GM21360 (cell line): ENCODE data around the gene SETD3.

ENCODE experiments used
- ATAC-seq: cut with Tn5 transposase; IDR thresholded peaks from one replicate; pipeline ENCODE4 v1.9.1; 2021; ENCODE audit warnings: mild to moderate bottlenecking, moderate library complexity; ENCODE audit not compliant: unreplicated experiment

The SETD3 gene

DNA sequence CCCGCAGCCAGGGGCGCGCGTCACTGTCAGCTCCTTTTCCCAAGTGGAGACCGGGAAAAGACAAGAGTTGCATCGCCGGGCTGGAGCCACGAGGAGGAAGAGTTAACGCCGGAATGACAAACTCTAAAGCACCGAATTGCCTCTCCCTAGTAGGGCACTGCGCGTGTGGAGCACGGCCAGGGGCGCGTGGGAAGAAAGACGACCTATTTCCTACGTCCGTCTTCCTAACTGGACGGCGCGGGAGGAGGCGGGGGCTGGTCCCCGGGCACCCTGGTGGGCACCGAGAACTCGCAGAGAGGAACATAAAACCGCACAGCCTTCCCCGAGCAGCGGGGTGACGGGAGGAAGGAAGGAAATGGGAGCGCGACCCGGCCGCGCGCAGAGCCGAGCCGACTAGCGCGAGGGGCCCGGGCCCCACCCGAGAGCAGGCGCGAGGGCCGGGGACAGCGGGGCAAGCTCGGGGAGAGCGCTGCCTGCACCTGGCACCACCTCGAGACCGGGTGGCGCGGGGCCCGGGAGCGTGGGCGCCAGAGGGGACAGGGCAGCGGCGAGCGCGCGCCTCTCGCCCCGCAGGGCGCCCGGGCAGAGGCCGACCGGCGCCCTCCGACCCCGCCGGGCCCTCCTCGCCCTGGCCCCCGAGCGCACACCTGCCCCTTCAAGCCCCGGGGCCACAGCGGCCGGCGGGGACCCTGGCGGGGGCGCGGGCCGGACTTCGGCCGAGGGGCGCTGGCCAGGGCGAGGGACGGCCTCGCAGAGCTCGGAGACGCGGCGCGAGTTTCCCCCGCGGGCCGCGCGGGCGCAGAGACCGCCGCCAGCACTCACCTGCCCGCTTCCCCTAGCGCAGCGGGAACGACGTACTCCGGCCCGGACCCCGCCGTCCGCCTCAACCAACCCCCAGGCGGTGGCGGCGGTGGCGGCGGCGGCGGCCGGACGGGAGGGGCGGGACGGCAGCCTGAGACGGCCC is at the start of gene SETD3:
SETD3 (minus strand) TSS at position 954 of the 964 bp plus-strand sequence. CDS start 15,054 bp downstream, outside the sequence.
- peak; percentile 4 for ATAC-seq

- no peak for ATAC-seq
Measured at GRCh38 chr14:99529899-99530298, 49.2 kb upstream of the SETD3 start.

DNA sequence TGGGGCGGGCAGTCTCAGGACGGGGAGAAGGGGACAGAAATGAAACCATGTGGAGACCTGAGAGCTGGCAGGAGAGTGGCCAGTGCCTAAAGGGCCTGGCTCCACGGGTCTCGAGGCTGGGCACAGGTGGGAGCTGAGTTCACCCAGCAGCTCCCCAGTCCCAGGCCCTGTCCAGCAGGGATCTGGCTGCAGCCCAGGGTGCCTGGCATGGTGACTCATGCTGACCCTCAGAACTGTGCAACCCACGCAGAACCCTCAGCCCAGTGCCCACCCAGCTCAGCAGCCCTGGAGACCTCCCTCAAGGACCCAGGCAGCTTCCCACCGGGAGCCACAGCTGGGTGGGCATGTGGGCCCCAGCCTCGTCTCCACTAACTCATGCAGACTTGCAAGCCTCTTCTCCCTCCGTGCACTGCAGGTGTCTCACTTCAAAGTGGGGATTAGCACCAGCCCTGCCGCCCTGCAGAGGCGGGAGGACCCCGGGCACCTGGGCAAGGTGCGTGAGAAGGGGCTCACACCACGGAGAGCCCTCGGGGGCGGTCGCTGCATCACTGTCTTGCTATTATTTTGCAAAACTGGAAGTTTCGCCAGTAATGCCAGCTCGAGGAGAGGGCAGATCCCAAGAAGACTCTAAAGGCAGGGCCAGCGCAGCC is 46.9 kb upstream of the SETD3 start:
- ATAC-seq, result no peak

DNA sequence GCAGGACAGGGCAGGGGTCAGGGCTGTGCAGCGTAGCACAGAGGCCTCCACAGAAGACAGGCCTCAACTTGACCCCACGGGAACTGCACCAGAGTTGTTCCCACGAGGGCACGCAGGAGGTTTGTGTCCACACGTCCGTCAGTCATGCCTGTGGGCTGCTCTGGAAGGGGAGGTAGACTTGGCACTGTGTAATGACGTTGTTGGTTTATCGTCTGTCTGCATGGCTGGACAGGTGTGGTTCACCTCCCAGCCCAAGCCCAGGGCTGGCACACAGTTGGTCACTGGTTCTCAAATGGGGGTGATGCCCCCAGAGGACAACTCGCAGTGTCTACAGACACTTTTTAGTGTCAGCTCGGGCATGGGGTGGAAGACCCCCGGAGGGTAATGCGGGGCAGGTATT is 46.4 kb upstream of the SETD3 start:
- ATAC-seq, result no peak

- no peak for ATAC-seq
Measured at GRCh38 chr14:99525699-99526080, 45.0 kb upstream of the SETD3 start.

DNA sequence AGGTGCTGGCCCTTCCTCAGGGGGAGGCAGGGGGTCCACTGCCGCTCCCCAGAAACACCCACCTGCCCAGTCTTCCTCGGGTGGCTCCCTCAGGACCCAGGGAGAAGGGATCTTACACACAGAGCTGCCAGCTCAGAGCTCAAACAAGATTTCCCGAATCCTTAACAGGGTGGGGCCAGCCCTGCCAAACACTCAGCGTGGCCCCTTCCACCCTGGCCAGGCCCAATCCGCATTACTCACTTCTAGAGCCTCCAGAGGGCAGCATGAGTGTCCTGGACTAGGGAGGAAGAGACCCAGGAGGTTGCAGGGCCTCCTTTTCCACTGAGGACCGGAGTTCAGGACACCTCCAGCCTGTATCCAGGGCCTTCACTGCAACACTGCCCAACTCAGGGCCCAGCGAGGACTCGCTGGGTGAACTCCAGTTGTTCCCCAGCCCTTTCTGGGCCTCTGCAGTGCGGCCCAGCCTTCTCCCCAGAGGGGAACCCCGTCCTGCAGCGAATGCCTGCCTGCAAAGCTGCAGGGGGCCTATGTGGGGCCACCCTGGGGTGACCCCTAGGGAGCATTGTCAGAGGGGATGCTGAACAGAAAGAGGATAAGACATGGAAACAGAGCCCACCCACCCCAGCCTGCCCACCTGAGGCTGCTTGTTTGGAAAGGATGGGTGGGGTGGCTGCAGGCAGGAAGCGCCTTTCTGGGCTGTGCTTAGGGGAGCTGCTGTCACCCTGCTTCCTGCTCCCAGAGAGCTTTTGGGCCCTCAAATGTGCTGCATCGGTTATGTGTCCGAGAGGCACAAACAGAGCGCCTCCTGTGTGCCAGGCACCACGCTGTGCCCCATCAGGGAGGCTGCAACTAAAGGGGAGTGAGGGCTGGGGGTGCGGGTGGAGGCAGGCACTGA is 44.4 kb upstream of the SETD3 start:
- no peak for ATAC-seq

DNA sequence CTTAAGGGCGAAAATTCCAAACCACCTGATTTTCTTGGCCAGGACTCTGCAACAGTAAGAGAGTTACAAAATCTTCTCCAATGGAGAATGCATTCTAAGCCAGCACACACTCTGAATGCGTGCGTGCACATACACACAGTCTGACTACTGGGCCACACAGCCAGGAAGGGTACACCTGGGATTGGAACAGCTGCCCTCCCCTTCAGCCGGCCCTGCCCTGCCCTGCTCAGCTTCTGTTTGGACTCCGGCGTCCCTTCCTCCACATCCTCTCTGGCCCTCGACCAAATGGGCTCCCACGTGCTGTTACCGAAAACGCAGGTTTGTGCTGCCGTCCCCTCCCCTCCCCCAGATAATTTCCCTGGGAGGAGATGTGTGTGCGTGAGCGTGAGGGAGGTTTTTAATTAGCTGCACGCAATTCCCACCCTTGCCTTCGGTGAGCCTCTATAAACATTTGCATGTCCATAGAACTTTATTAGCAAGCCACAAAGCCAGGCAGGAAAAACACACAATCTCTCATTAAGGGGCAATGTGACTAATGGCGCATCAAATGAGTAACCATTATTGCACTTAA is 43.5 kb upstream of the SETD3 start:
- ATAC-seq, result no peak

DNA sequence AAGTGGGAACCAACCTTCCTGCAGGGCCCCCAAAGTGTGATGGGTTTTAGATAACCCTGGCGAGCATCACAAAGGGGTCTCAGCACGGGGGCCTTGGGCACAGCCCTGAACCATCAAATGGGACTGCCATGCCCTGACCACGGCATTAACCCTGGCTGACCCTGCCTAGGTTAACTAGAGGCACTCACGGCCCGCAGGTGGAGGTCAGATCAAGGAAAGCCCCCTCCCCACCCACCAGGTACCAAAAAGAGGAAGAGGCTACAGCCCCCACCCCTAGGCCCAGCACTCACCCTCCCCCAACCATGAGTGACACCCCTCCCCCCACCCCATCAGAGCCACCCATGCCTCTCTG is 43.0 kb upstream of the SETD3 start:
- ATAC-seq, result no peak

DNA sequence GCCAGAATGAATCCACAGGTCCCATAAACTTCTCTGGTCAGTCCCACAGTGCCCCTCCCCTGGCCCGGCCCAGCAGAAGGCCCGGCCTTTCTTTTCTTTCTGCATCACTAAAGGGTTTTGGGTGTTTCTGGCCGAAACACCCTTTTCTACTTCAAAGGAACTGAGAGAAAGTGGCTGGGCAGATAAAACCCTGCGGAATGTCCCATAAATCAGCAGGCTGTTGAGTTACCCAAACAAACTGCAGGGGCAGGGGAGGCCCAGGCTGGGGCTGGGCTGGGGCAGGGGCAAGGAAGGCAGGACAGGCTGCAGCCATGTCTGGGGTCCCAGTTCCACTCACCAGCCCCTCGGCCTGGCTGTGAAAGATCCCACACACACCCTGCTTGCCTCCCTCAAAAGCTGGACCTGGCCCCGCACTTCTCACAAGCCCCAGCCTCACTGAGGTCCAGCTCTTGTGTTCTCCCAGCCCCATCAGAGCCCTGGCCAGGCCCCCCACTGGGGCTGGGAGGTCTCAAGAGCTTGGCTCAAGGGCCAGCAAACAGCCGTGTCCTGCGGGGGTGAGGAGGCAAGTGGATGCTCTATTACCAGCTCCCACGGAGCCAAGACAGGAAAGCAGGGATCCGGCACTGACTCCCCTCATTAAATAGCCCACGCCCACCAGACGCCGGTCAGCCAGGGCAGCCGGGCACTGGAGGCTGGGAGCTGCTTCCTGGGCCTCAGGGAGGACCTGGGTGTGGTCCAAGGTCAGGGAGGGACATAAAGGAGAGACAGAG is 42.5 kb upstream of the SETD3 start:
- ATAC-seq, result no peak

GRCh38 chr14:99522457-99522891 is 41.8 kb upstream of the SETD3 start:
- ATAC-seq, result no peak

DNA sequence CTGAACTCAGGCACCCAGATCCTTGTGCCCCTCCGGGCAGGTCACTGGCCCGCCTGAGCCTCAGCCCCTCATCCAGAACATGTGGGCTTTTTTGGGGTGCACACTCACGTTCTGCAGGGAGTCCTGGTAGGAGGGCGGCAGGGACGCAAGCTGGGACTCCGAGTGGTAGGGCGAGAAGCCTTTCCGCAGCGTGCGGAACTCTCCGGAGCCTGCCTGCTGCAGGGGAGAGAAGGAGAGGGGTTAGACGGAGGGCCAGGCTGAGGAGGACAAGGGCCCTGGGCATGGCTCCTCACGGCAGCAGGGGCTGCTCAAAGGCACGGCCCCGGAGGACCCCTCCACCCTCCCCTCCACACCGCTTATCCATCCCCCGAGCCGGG is 41.4 kb upstream of the SETD3 start:
- no peak for ATAC-seq

DNA sequence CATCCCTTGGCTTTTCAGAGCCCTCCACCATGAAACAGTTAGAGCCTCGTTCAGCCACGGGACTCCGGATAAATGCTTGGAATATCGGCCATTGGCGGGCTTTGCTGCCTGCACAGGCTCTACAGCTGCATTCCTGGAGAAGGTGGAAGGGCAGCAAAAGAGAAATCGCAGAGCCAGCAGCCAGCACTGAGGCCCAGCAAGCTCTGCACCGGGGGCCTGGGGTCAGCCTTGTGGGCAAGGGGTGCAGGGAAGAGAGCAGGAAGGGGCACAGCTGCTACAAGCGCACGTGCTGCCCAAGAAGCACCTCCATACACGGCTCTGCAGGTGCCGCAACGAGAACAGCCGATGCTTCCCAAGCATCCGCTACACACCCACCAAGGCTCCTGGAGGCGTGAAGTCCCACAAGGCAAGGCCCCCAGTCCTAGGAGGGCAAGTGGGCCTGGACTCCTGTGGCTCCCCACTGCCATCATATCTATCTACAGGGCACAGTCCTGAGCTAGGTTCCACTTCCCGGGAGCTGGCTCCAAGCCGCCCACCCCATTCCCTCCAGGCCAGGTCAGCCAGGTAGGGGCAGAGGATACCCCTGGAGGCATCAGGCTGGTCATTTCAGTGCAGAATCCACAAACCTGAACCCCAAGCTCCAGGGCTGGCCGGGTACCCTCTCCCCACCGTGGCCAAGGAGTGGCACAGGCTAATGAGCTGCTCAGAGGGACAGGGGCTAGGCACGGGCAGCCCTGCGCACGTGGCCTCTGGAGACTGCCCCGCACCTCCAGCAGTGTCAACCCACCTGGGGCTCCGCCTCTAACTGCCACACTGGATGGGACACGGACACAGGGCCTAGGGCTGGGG is 40.7 kb upstream of the SETD3 start:
- no peak for ATAC-seq

DNA sequence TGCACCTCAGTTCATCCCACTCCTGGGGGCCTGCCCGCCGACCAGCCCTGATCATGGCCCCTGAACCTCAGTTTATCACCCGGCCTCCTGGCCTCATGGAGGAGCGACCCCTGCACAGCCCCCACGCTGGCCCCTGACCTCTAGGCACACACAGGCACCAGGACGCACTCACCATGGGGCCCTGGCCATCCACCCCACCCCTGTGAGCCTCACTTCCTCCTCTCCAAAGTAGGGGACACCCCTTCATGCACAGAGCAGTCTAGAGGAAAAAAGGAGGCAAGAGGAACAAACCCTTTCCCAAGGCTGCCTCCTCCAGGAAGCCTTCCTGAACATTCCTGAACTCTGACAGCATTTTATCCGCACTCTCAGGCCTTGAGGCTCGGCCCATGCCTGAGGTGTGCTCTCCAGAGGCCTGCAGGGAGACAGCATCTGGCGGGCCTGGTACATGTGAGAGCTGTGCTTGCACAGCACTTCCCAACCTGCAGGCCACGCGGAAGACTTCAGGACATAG is 40.0 kb upstream of the SETD3 start:
- no peak for ATAC-seq

GRCh38 chr14:99519931-99520421 is 39.3 kb upstream of the SETD3 start:
- no peak for ATAC-seq

DNA sequence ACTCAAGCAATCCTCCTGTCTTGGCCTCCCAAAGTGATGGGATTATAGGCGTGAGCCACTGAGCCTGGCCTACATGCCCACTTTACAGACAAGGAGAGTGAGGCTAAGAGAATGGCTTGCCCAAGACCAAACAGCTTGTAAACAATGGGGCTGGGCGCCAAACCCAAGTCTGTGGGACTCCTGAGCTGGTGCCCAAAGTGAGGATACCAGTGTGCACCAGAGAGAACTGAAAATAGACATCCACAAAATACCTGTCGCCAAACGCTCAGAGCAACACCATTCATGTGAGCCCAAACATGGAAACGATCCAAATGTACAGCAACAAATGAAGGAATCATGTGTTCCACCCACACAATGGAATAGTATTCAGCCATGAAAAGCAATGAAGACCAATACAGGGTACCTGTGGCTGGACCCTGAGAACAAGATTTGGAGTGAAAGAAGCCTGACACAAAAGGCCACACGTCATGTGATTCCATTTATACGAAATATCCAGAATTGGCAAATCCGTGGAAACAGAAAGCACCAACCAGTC is 38.8 kb upstream of the SETD3 start:
- ATAC-seq, result no peak

- peak; percentile 58 for ATAC-seq
Measured at GRCh38 chr14:99518441-99519346, 38.0 kb upstream of the SETD3 start.

GRCh38 chr14:99517643-99518381 is 37.2 kb upstream of the SETD3 start:
- ATAC-seq, result no peak
